ENCODE results near the gene CARD10. TPM values are rescaled to one million over a fixed set of nuclear protein-coding genes. Genes with fewer than 3 reads are reported as not detected.

CARD10 gene
- total and polyA plus RNA-seq, 2 of the 13 experiments (the other 11 are each of a cell fraction or from before 2014, with no cell fraction given): 35.2 to 55.8 TPM

- no peak for TF ChIP-seq ZNF605 (CRISPR knock-in tag; IDR thresholded peaks at IDR 0.05)
- TF ChIP-seq STAT5B (CRISPR knock-in tag; IDR thresholded peaks at IDR 0.05): no peak
- TF ChIP-seq NONO (IDR thresholded peaks at IDR 0.05): no peak
- TF ChIP-seq NONO (CRISPR knock-in tag; conservative IDR thresholded peaks at IDR 0.05): peak; percentile 31; the same call in 1 of the 2 replicates
- no peak for TF ChIP-seq SRSF4 (IDR thresholded peaks at IDR 0.05; ENCODE audit: low read depth, low read length, poor library complexity, severe bottlenecking)
Measured at GRCh38 chr22:37562049-37562875, 43.0 kb upstream of the CARD10 start (continued).

- in situ Hi-C loops (cut with HindIII; ENCODE audit: extremely low pct_ligation_motif_present, low pct_unique_long_range_greater_than_20kb): no loop called here
- Histone ChIP-seq H3K9ac (ENCODE audit: insufficient read depth, low read depth, low read length) (peak overlapping the region; percentile 99), H3K27ac (ENCODE audit: extremely low read length, insufficient read depth, low read length) (peak overlapping the region; percentile 91), H3K9me3 (ENCODE audit: low read length) (no peaks in the 10 kb centered on the region), H4K20me1 (ENCODE audit: insufficient read depth, low read length) (peaks cover 23% of the 10 kb centered on the region), H3K27me3 (ENCODE audit: control insufficient read depth in 1 of 2, insufficient read depth in 2 of 2, low read length in 2 of 2) (no peaks in the 10 kb centered on the region; a peak in 2 of 5 replicates), H3K4me3 (replicated peaks in 1 of 3; ENCODE audit: insufficient read depth in 1 of 3, low read depth in 2 of 3, low read length in 3 of 3) (peak overlapping the region; percentile 91 to 98 (median 98)), H3K4me1 (ENCODE audit: insufficient read depth, low read length) (peaks cover 81% of the 10 kb centered on the region), H2AFZ (ENCODE audit: low read length) (no peak overlapping the region), H3K4me2 (ENCODE audit: low read depth, low read length) (peak overlapping the region; percentile 96), H3K36me3 (replicated peaks in 1 of 2; ENCODE audit: control insufficient read depth in 1 of 2, insufficient read depth in 2 of 2, low read length in 2 of 2) (peaks cover 3 to 17% of the 10 kb centered on the region in 2 experiments; a peak in 4 of 5 replicates), H3K79me2 (ENCODE audit: insufficient read depth, low read length) (peaks cover 55% of the 10 kb centered on the region)
- POLR2A ChIA-PET: interaction anchor here (0.7 to 17.5 kb wide), 15 partner anchors 9 to 529 kb away, joined by 3 to 976 read pairs (median 4); partner anchors contain the start of genes GGA1, LGALS2, MFNG and PDXP
- BruUV-seq (replicated peaks): TSS peak; percentile 74
- DNase-seq (ENCODE audit: low spot score) (peak; percentile 85), FAIRE-seq (peak; percentile 49), ATAC-seq (peak; percentile 45)
- CTCF ChIA-PET (ENCODE audit: low intra/inter-chr PET ratio, low total read pairs): interaction anchor here (1.2 to 4.1 kb wide), 4 partner anchors 11 to 22 kb away, joined by 3 to 39 read pairs (median 8); no protein-coding TSS in a partner anchor
- intact Hi-C loops (cut with micrococcal nuclease; ENCODE audit: unreplicated experiment): no loop called here
- WGBS (ENCODE audit: low lambda C conversion rate): 0% methylated on average over 21 of the region's 56 CpGs
- TF ChIP-seq MIER3 (CRISPR knock-in tag; IDR thresholded peaks at IDR 0.05; ENCODE audit: borderline replicate concordance) (peak; percentile 76; the same call in 1 of the 2 replicates), RARA (CRISPR knock-in tag; IDR thresholded peaks at IDR 0.05) (peak; percentile 97), SALL1 (CRISPR knock-in tag; IDR thresholded peaks at IDR 0.05) (peak; percentile 78), DNMT1 (CRISPR knock-in tag; IDR thresholded peaks at IDR 0.05) (no peak), ZNF326 (CRISPR knock-in tag; IDR thresholded peaks at IDR 0.05; ENCODE audit: borderline replicate concordance) (peak; percentile 12; the same call in 1 of the 2 replicates), NCOA1 (CRISPR knock-in tag; IDR thresholded peaks at IDR 0.05) (no peak), HDAC1 (CRISPR knock-in tag; IDR thresholded peaks at IDR 0.05) (peak; percentile 93), PCBP1 (IDR thresholded peaks at IDR 0.05; ENCODE audit: borderline replicate concordance, low read depth, low read length) (no peak; the same call in 1 of the 2 replicates), FOXK2 (IDR thresholded peaks at IDR 0.05) (no peak), ZNF281 (CRISPR knock-in tag; IDR thresholded peaks at IDR 0.05; ENCODE audit: borderline replicate concordance) (peak; percentile 66; the same call in 1 of the 2 replicates), HNRNPLL (IDR thresholded peaks at IDR 0.05; ENCODE audit: low read depth, low read length, poor library complexity, severe bottlenecking) (peak; percentile 50)
- TF ChIP-seq, protein P1, sequence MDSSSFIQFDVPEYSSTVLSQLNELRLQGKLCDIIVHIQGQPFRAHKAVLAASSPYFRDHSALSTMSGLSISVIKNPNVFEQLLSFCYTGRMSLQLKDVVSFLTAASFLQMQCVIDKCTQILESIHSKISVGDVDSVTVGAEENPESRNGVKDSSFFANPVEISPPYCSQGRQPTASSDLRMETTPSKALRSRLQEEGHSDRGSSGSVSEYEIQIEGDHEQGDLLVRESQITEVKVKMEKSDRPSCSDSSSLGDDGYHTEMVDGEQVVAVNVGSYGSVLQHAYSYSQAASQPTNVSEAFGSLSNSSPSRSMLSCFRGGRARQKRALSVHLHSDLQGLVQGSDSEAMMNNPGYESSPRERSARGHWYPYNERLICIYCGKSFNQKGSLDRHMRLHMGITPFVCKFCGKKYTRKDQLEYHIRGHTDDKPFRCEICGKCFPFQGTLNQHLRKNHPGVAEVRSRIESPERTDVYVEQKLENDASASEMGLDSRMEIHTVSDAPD (CRISPR knock-in tag; IDR thresholded peaks at IDR 0.05): peak; percentile 6; the same call in 1 of the 2 replicates
Measured at GRCh38 chr22:37561212-37562048, 42.2 kb upstream of the CARD10 start.

Measured in HepG2 (cell line).